Measurements from ENCODE around the gene RECK.

Gene RECK

GRCh38 chr9:36011379-36011778, 25.3 kb upstream of the RECK start:
- no peaks in the 10 kb centered on the region for H3K27me3 ChIP-seq (replicated peaks; ENCODE audit: insufficient read depth, low read length)
- no peak overlapping the region for H3K4me3 ChIP-seq (ENCODE audit: low read length)
- no peak overlapping the region for H3K27ac ChIP-seq (ENCODE audit: low read length)
- no peak overlapping the region for H2AFZ ChIP-seq (ENCODE audit: low read length)
- TF ChIP-seq EZH2phosphoT487 (IDR thresholded peaks at IDR 0.05; ENCODE audit: low read length) (no peak), EZH2 (optimal IDR thresholded peaks at IDR 0.05; ENCODE audit: low read depth, low read length) (no peak), CTCF (IDR thresholded peaks at IDR 0.05; ENCODE audit: low read length) (no peak)
- no peaks in the 10 kb centered on the region for H3F3A ChIP-seq (ENCODE audit: insufficient read depth, low read length)
- H3K4me2 ChIP-seq (ENCODE audit: low read depth, low read length) = no peak overlapping the region
- H3K36me3 ChIP-seq (replicated peaks; ENCODE audit: insufficient read depth, low read length) = no peaks in the 10 kb centered on the region
- no peaks in the 10 kb centered on the region for H3K9me2 ChIP-seq (replicated peaks; ENCODE audit: insufficient read depth, low read length)
- no peak overlapping the region for H3K9ac ChIP-seq (ENCODE audit: low read length)
- no peaks in the 10 kb centered on the region for H4K20me1 ChIP-seq (ENCODE audit: insufficient read depth, low read length)
- no peaks in the 10 kb centered on the region for H3K79me2 ChIP-seq (ENCODE audit: low read length)
- H3K9me3 ChIP-seq (replicated peaks; ENCODE audit: insufficient read depth, low read length) = no peaks in the 10 kb centered on the region
- peaks cover 9% of the 10 kb centered on the region for H3K4me1 ChIP-seq (ENCODE audit: low read length)
- no peak for DNase-seq

- no peaks in the 10 kb centered on the region for H3K9me3 ChIP-seq (replicated peaks; ENCODE audit: insufficient read depth, low read length)
- peaks cover 7% of the 10 kb centered on the region for H3K4me1 ChIP-seq (ENCODE audit: low read length)
- H3K9ac ChIP-seq (ENCODE audit: low read length) = no peak overlapping the region
- no peaks in the 10 kb centered on the region for H3K9me2 ChIP-seq (replicated peaks; ENCODE audit: insufficient read depth, low read length)
- TF ChIP-seq EZH2 (optimal IDR thresholded peaks at IDR 0.05; ENCODE audit: low read depth, low read length) (no peak), EZH2phosphoT487 (IDR thresholded peaks at IDR 0.05; ENCODE audit: low read length) (no peak), CTCF (IDR thresholded peaks at IDR 0.05; ENCODE audit: low read length) (no peak)
- H4K20me1 ChIP-seq (ENCODE audit: insufficient read depth, low read length) = no peaks in the 10 kb centered on the region
- H3K79me2 ChIP-seq (ENCODE audit: low read length) = no peaks in the 10 kb centered on the region
- no peak overlapping the region for H3K4me3 ChIP-seq (ENCODE audit: low read length)
- no peaks in the 10 kb centered on the region for H3K27me3 ChIP-seq (replicated peaks; ENCODE audit: insufficient read depth, low read length)
- no peak overlapping the region for H2AFZ ChIP-seq (ENCODE audit: low read length)
- no peaks in the 10 kb centered on the region for H3F3A ChIP-seq (ENCODE audit: insufficient read depth, low read length)
- DNase-seq = no peak
- no peaks in the 10 kb centered on the region for H3K36me3 ChIP-seq (replicated peaks; ENCODE audit: insufficient read depth, low read length)
- H3K27ac ChIP-seq (ENCODE audit: low read length) = no peak overlapping the region
- H3K4me2 ChIP-seq (ENCODE audit: low read depth, low read length) = no peak overlapping the region
Measured at GRCh38 chr9:36017278-36017677, 19.4 kb upstream of the RECK start.

- no peaks in the 10 kb centered on the region for H3K27me3 ChIP-seq (replicated peaks; ENCODE audit: insufficient read depth, low read length)
- H3K27ac ChIP-seq (ENCODE audit: low read length) = no peak overlapping the region
- no peaks in the 10 kb centered on the region for H3F3A ChIP-seq (ENCODE audit: insufficient read depth, low read length)
- no peak for DNase-seq
- H3K9me2 ChIP-seq (replicated peaks; ENCODE audit: insufficient read depth, low read length) = no peaks in the 10 kb centered on the region
- TF ChIP-seq EZH2 (optimal IDR thresholded peaks at IDR 0.05; ENCODE audit: low read depth, low read length) = no peak
- no peak for TF ChIP-seq CTCF (IDR thresholded peaks at IDR 0.05; ENCODE audit: low read length)
- TF ChIP-seq EZH2phosphoT487 (IDR thresholded peaks at IDR 0.05; ENCODE audit: low read length) = no peak
- H3K4me1 ChIP-seq (ENCODE audit: low read length) = peaks cover 9% of the 10 kb centered on the region
- no peaks in the 10 kb centered on the region for H4K20me1 ChIP-seq (ENCODE audit: insufficient read depth, low read length)
- H3K9ac ChIP-seq (ENCODE audit: low read length) = no peak overlapping the region
- H3K4me2 ChIP-seq (ENCODE audit: low read depth, low read length) = no peak overlapping the region
- no peak overlapping the region for H2AFZ ChIP-seq (ENCODE audit: low read length)
- no peaks in the 10 kb centered on the region for H3K9me3 ChIP-seq (replicated peaks; ENCODE audit: insufficient read depth, low read length)
- H3K36me3 ChIP-seq (replicated peaks; ENCODE audit: insufficient read depth, low read length) = no peaks in the 10 kb centered on the region
- no peak overlapping the region for H3K4me3 ChIP-seq (ENCODE audit: low read length)
- no peaks in the 10 kb centered on the region for H3K79me2 ChIP-seq (ENCODE audit: low read length)
Measured at GRCh38 chr9:36018129-36018528, 18.6 kb upstream of the RECK start.

All from MM.1S (cell line).